Activated CD4-positive, alpha-beta memory T cell treated with anti-CD3 and anti-CD28 coated beads, Interleukin-2, amount 10 ng/mL, durations not matched to agents 7 days and 5 days (primary cell): ENCODE results near the gene OBP2A. TPM values are rescaled to one million over a fixed set of nuclear protein-coding genes. Genes with fewer than 3 reads are reported as not detected.
A peak's percentile ranks its signal among the peaks of the same experiment; 100 is the strongest.

ENCODE experiments used
- CTCF ChIA-PET: fragments of 350-600 bp; sonication (Branson Sonifier 250); formaldehyde crosslinking; loops from one replicate; lab custom pipeline; 2021; ENCODE audit warnings: antibody characterized with exemption, inconsistent platforms; lab: Charles Lee
- POLR2A ChIA-PET: fragments of 350-600 bp; sonication (Branson Sonifier 250); formaldehyde crosslinking; loops from one replicate; lab custom pipeline; 2021; ENCODE audit warnings: antibody characterized with exemption; lab: Charles Lee
- DNase-seq: peaks from one replicate; pipeline ENCODE4 v3.0.0-alpha.2; 2020
- H3K27ac Mint-ChIP-seq: one replicate; pipeline ENCODE4 v1.8.0; 2021; ENCODE audit warnings: mild to moderate bottlenecking, mixed read lengths
- H3K27me3 Mint-ChIP-seq: one replicate; pipeline ENCODE4 v1.8.0; 2021; ENCODE audit warnings: mixed read lengths
- H3K36me3 Mint-ChIP-seq: one replicate; pipeline ENCODE4 v1.8.0; 2021; ENCODE audit warnings: low read depth, mixed read lengths
- H3K4me1 Mint-ChIP-seq: one replicate; pipeline ENCODE4 v1.8.0; 2021; ENCODE audit warnings: mixed read lengths
- H3K4me3 Mint-ChIP-seq: one replicate; pipeline ENCODE4 v1.8.0; 2021; ENCODE audit warnings: mild to moderate bottlenecking, mixed read lengths
- H3K9me3 Mint-ChIP-seq: one replicate; pipeline ENCODE4 v1.8.0; 2021; ENCODE audit warnings: mixed read lengths
- total RNA-seq, 2 experiments: library from RNA; stranded (reverse); gene quantifications; one replicate each; pipeline ENCODE4 v1.2.3, GENCODE V29; 2021

OBP2A gene
- total RNA-seq, 2 experiments from 2014 or later = not detected

DNA sequence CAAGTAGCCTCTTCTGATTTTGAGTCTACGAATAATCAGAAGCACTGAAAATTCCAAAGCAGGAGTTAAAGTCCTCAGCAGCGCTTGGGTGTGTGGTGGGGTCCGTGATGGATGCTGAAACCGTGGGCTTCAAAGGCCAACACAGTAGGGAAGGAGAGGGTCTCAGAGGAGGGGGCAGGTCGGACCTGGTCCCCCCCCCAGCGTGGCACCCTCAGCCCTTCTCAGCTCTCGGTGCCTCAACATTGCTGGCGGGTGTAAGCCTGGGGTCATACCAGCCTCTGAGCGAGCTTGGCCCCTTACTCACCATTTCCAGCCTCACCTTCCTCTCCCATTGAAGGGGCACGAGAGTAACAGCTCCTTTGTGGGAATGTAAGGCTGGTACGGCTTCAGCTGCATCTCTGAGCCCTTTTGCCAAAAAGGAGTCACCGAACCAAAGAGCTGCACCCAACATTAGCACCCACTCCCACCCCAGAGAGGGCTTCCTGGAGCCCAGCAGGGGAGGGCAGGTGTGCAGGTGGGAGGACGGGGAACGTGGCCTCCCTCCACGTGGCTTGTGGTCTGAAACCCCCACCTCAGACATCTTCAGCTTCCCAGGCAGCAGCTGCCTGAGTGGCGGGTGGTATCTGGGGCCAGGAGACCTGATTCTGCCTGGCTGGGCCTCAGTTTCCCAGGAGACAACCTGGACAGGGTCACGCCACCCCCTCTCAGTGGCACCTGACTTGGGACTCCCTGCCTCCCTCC lies 31.4 kb upstream of the OBP2A start:
- no peak overlapping the region for H3K4me3 Mint-ChIP-seq
- H3K4me1 Mint-ChIP-seq = peaks cover 32% of the 10 kb centered on the region
- ChIA-PET CTCF (no interaction called here), POLR2A (no interaction called here)
- no peaks in the 10 kb centered on the region for H3K9me3 Mint-ChIP-seq
- H3K27ac Mint-ChIP-seq = no peak overlapping the region
- no peak for DNase-seq
- H3K27me3 Mint-ChIP-seq = peaks cover 20% of the 10 kb centered on the region
- H3K36me3 Mint-ChIP-seq = no peaks in the 10 kb centered on the region

DNA sequence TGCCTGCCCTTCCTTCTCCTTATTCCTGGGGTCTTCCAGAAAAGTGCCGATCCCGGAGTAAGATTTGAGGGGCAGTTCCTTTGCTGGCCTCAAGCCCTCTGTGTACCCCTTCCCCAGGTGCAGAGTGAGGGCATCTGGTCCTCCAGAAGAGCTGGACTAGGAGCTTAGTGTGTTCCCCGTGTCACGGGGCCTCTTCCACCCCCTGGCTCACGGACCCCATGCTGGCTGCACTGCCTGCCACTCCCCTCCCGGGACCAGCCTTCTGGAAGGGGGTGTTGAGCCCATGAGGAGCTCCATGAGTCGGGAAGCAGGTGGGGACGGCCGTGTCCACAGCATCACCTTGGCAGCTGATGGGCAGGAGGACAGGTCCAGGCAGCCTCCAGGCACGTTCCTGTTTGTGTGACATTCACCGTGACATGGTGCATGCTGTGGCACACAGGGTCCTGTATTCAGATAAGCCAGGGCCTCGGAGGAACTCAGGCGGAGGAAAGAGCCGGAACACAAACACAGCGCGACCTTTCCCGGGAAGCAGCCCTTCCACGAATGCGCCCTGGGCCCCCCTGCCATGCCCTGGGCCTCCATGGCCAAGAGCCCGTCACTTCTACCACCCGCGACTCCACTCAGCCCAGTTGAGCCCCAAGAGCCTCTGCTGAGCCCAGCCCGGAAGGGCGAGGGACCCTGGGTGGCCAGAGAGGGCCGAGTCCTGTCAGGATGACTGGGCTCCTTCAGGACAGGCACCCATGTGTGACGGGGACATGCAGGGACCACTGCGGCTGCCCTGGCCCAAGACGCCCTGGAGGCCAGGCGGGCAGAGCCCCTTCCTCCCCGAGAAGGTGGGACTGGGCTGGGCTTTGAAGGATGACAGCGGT lies 30.6 kb upstream of the OBP2A start:
- ChIA-PET CTCF (no interaction called here), POLR2A (no interaction called here)
- Mint-ChIP-seq H3K4me3 (no peak overlapping the region), H3K9me3 (no peaks in the 10 kb centered on the region), H3K36me3 (no peaks in the 10 kb centered on the region), H3K4me1 (peaks cover 31% of the 10 kb centered on the region), H3K27me3 (peaks cover 25% of the 10 kb centered on the region), H3K27ac (no peak overlapping the region)
- DNase-seq = no peak

DNA sequence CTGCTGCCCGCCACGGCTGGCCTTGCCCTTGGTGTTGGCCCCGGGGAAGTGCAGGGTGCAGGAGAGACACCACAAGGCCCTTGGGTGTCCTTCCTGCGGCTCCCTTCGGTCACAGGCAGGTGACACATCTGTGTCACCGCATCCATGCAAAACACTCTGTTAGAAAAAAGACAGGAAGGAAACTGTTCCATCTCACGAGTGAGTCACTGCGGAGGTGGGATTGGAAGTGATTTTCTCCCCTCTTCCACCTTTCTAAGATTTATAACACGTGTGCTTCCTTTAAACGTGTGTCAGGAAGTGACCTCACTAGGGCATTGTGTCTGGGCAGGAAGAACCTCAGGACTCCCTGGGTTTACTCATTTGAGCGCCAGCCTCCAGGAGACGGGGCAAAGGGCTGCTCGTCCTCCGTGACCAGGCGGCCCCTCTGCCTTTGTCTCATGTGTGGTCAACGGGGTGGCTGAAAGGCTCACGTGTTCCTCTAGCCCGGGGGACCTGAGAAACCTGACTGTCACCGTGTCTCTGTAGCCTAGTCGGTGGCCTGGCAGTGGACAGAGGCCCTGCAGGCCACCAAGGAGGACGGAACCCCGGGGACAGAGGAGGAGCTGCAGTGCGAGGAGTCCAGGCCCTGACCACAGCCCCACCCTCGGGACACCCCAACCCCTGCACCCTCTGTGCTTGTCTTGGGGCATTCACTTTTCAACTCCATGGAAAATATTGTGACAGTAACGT lies 29.6 kb upstream of the OBP2A start:
- ChIA-PET POLR2A (no interaction called here), CTCF (no interaction called here)
- no peak overlapping the region for H3K27ac Mint-ChIP-seq
- H3K27me3 Mint-ChIP-seq = peaks cover 26% of the 10 kb centered on the region
- H3K9me3 Mint-ChIP-seq = no peaks in the 10 kb centered on the region
- H3K4me1 Mint-ChIP-seq = peaks cover 24% of the 10 kb centered on the region
- peak; percentile 26 for DNase-seq
- H3K36me3 Mint-ChIP-seq = no peaks in the 10 kb centered on the region
- no peak overlapping the region for H3K4me3 Mint-ChIP-seq

DNA sequence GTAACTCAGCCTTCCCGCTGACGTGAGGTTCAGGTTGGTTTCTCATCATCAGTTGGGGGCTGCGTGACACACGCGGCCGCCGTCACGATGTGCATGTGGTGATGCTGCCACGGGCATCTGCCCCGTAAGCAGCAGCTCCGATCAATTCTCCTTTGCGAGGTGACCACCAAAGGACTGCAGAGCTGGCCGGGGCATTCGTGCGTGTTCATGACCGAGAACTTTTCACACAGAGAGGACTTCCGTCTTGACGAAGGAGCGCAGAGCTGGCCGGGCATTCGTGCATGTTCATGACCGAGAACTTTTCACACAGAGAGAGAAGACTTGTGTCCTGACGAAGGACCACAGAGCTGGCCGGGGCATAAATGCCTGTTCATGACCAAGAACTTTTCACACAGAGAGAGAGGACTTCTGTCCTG lies 28.5 kb upstream of the OBP2A start:
- Mint-ChIP-seq H3K4me1 (peaks cover 15% of the 10 kb centered on the region), H3K4me3 (no peak overlapping the region), H3K27me3 (peaks cover 26% of the 10 kb centered on the region), H3K9me3 (no peaks in the 10 kb centered on the region), H3K36me3 (no peaks in the 10 kb centered on the region), H3K27ac (no peak overlapping the region)
- CTCF ChIA-PET = no interaction called here
- DNase-seq = no peak
- POLR2A ChIA-PET = no interaction called here

DNA sequence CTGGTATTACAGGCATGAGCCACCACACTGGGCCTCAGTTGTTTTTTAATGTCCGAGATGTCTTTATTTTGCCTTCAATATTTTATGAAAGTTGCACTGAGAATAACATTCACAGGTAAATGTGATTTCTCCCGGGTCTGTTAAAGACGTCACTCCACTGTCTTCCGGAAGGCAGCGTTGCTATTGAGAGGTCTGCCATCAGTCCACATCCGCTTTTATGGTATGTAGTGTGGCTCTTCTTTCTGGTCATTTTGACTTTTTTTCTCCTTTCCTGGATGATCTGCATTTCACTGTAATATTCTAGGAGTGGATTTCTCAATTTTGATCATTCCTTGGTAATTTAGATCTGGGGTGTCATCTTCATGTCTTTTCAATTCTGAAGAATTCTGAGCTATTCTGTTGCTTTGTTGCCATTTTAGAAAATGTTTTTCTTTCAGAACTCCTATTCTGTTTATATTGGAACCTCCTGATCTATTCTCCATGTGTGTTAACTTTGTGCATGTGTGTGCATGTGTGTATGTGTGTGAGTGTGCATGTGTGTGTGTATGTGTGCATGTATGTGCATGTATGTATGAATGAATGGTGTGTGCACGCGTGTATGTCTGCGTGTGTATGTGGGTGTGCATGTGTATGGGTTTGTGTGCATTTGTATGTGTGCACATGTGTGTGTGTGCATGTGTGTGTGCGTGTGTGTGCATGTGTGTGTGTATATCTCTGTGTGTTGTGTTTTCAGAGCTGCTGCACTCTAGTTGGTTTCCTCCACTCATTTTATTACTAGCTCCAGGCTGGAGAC lies 26.6 kb upstream of the OBP2A start:
- POLR2A ChIA-PET = no interaction called here

DNA sequence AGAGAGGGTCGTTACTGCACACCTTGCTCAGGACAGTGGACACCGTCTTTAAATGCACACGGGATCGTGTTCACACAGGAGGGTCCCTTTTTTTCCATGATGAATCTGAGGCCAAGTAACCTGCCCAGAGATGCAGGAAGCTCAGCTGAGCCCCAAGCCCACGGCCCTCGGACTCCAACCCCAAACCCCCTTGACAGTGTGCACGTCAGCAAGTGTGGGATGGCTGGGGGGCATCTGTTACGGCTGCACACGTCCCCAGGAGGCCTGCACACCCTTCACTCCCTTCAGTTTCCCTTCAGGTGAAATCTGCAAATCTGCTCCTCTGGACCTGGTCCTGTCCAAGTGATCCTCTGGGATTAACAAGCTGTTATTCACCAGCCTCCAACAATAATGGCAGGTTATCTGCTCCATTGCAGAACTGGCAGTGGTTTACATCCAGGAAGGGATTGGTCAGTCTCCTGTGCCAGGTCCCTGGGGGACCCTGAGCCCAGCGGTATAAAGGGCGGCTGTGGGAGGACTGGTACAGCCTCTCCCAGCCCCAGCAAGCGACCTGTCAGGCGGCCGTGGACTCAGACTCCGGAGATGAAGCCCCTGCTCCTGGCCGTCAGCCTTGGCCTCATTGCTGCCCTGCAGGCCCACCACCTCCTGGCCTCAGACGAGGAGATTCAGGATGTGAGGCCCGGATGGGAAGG lies 24.9 kb upstream of the OBP2A start, which contains the start of gene LCN1:
TSS of gene LCN1 (plus strand) at position 525 of the 692 bp plus-strand sequence. CDS start at position 583, 58 bp downstream.
- Mint-ChIP-seq H3K4me1 (peaks cover 5% of the 10 kb centered on the region), H3K4me3 (no peak within 1 kb of the TSS), H3K36me3 (no peaks in the 10 kb centered on the region), H3K9me3 (no peaks in the 10 kb centered on the region), H3K27ac (no peak within 1 kb of the TSS), H3K27me3 (peaks cover 26% of the 10 kb centered on the region)
- POLR2A ChIA-PET = no interaction called here
- DNase-seq = no peak
- CTCF ChIA-PET = no interaction called here

More for the DNA sequence above, 26.6 kb upstream of the OBP2A start:
- H3K27me3 Mint-ChIP-seq = peaks cover 26% of the 10 kb centered on the region
- no peak for DNase-seq
- H3K27ac Mint-ChIP-seq = no peak overlapping the region
- CTCF ChIA-PET = no interaction called here
- peaks cover 10% of the 10 kb centered on the region for H3K4me1 Mint-ChIP-seq
- no peaks in the 10 kb centered on the region for H3K36me3 Mint-ChIP-seq
- no peak overlapping the region for H3K4me3 Mint-ChIP-seq
- H3K9me3 Mint-ChIP-seq = no peaks in the 10 kb centered on the region

DNA sequence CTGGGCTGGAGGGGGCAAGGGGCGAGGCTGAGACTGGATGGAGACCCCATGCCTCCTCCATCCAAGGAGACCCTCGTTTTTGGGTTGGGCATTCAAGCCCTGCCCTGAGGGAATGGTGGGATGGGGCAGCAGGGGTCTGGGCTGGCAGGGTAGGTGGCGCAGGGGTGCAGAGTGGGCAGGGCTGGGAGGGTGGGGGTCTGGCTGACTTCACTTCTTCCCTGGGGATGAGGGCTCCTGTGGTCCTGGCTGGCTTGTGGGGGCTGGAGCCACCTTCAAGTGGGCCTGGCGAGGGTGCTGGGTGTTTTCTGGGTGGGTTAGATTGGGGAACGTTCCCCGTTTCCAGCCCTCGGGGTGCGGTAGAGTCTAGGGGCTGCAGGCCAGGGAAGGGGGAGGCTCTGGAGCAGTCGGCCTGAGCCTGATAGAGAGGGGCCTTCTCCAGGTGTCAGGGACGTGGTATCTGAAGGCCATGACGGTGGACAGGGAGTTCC lies 24.3 kb upstream of the OBP2A start:
- H3K27me3 Mint-ChIP-seq = peaks cover 26% of the 10 kb centered on the region
- H3K36me3 Mint-ChIP-seq = no peaks in the 10 kb centered on the region
- H3K27ac Mint-ChIP-seq = no peak overlapping the region
- CTCF ChIA-PET = no interaction called here
- H3K9me3 Mint-ChIP-seq = no peaks in the 10 kb centered on the region
- no peak for DNase-seq
- H3K4me3 Mint-ChIP-seq = no peak overlapping the region
- peaks cover 2% of the 10 kb centered on the region for H3K4me1 Mint-ChIP-seq
- POLR2A ChIA-PET = no interaction called here

DNA sequence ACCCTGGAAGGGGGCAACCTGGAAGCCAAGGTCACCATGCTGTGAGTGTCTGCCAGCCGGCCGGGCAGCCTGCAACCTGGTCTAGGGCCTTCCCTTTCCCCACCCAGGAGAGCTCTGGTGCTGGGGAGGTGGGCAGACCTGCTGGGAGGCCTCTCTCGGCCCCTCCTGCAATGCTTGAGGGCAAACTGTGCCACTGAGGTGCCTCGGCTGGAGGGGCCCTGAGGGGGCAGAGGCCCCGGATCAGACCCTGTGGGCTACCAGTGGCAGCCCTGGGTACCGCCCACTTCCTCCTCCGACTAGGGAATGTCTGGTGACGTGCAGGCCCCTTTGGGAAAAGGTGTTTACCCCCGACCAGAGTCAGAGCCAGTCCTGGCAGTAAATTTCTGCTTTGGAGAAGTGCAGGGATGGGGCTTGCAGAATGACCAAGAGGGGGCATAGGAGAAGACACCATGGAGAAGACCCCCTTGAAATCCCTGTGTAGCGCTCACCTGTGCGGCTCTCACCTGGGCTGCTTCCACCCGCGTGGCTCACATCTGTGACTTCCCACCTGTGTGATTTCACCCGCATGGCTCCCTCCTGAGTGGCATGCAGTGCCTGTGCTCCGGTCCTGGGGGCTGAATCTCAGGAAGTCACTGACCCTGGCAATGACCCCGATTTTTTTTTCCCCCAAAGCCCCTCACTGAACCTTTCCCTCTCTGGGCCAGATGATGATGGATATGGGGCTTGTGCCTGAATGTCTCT lies 23.6 kb upstream of the OBP2A start:
- no peaks in the 10 kb centered on the region for H3K9me3 Mint-ChIP-seq
- no peak for DNase-seq
- peaks cover 25% of the 10 kb centered on the region for H3K27me3 Mint-ChIP-seq
- H3K36me3 Mint-ChIP-seq = no peaks in the 10 kb centered on the region
- no peak overlapping the region for H3K4me3 Mint-ChIP-seq
- CTCF ChIA-PET = no interaction called here
- H3K4me1 Mint-ChIP-seq = no peaks in the 10 kb centered on the region
- H3K27ac Mint-ChIP-seq = no peak overlapping the region
- POLR2A ChIA-PET = no interaction called here

DNA sequence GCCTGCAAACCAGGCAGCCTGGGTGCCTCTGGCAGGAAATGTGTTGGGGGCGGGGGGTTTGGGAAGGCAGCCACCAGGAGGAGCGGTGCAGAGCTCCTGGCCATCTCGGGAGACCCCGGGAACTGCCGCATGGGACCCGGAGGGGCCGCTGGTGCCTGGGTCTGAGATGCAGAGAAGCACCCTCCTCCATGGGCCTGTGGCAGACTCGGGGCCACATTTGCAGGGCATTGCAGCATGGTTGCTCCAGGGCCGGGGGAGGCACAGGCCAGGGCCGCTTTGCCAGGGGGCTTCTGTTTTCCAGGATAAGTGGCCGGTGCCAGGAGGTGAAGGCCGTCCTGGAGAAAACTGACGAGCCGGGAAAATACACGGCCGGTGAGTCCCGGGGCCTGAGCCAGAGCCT lies 23.0 kb upstream of the OBP2A start:
- Mint-ChIP-seq H3K4me1 (no peaks in the 10 kb centered on the region), H3K4me3 (no peak overlapping the region), H3K36me3 (no peaks in the 10 kb centered on the region), H3K27me3 (peaks cover 20% of the 10 kb centered on the region), H3K27ac (no peak overlapping the region), H3K9me3 (no peaks in the 10 kb centered on the region)
- CTCF ChIA-PET = no interaction called here
- DNase-seq = no peak
- POLR2A ChIA-PET = no interaction called here

DNA sequence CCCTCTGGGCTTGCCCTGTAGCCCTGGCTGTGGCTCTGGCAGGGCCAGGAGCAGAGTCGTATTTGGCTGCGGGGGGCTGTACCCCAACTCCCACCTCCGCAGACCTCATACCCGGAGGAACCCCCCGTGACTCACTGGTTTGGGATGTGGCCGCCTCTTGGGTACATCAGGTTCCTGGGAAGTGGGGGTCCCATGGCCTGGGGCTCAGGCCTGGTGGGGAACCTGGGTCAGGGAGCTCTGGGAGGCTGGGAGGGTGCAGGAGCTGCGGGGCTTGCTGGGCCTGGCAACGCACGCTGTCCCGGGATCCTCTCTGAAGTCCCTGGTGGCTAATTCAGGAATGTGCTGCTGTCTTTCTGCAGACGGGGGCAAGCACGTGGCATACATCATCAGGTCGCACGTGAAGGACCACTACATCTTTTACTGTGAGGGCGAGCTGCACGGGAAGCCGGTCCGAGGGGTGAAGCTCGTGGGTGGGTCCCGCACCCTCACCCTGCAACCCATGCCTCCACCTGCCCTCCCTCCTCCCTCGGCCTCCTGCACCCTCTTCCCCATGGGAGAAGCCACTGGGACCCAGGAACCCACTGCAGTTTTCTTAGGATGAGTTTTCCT lies 22.3 kb upstream of the OBP2A start:
- Mint-ChIP-seq H3K4me1 (peaks cover 2% of the 10 kb centered on the region), H3K27ac (no peak overlapping the region), H3K27me3 (peaks cover 14% of the 10 kb centered on the region), H3K36me3 (no peaks in the 10 kb centered on the region), H3K4me3 (no peak overlapping the region), H3K9me3 (no peaks in the 10 kb centered on the region)
- ChIA-PET CTCF (no interaction called here), POLR2A (no interaction called here)
- DNase-seq = no peak

DNA sequence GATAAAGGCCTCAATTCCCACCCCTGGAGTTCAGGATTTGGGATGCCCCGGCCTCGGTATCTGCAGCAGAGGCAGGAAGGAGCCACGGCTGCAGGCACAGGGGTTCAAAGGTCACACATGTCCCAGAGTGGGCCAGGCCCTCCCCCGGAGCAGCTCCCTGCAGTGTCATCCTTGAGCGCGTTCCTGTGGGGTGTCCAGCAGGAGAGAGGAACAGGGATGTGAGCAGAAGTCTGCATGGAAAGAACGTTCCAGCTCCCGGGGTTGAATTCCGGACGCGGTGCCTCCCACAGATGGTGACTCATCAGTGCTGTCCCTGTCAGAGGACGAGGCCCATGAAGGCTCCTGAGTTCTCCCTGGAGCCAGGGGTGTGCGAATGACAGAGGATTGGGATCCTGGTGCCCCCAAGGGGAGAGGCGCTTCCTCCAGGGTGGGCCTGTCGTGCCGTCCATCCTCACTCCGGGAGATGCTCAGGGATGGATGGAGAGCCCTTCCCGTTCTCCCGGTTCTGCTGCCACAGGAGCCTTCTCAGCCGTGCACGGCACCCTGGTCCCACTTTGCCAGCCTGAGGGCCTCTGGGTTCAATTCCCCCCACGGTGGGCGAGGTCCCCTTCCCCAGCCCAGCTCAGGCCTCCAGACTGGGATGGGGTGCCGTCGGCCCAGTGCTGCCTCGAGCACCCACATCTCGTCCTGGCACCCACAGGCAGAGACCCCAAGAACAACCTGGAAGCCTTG lies 21.6 kb upstream of the OBP2A start:
- no peaks in the 10 kb centered on the region for H3K36me3 Mint-ChIP-seq

More for the DNA sequence above, 21.6 kb upstream of the OBP2A start:
- no peak for DNase-seq
- H3K4me3 Mint-ChIP-seq = no peak overlapping the region
- H3K9me3 Mint-ChIP-seq = no peaks in the 10 kb centered on the region
- H3K27me3 Mint-ChIP-seq = peaks cover 11% of the 10 kb centered on the region
- CTCF ChIA-PET = no interaction called here
- POLR2A ChIA-PET = no interaction called here
- no peak overlapping the region for H3K27ac Mint-ChIP-seq
- H3K4me1 Mint-ChIP-seq = peaks cover 5% of the 10 kb centered on the region
